Measurements from ENCODE around the gene TSNAX.
"Not testable (repeated sequence)": the region's sequence is repeated elsewhere in the genome, so short reads cannot be mapped to it uniquely, and the experiment has no call there.

The TSNAX gene

GRCh38 chr1:231561647-231562383, 33.3 kb downstream of the TSNAX start:
- DNase-seq (ENCODE audit: low read depth in 1 of 2, low spot score in 1 of 2): no peak

GRCh38 chr1:231563247-231563646, 34.8 kb downstream of the TSNAX start:
- no peak for DNase-seq (ENCODE audit: low read depth in 1 of 2, low spot score in 1 of 2)

GRCh38 chr1:231564373-231564772, 35.9 kb downstream of the TSNAX start:
- DNase-seq (ENCODE audit: low read depth in 1 of 2, low spot score in 1 of 2): no peak

GRCh38 chr1:231566496-231566895, 38.0 kb downstream of the TSNAX start:
- DNase-seq (ENCODE audit: low read depth in 1 of 2, low spot score in 1 of 2): no peak

GRCh38 chr1:231570262-231570661, 41.8 kb downstream of the TSNAX start:
- not testable (repeated sequence) for DNase-seq (ENCODE audit: low read depth in 1 of 2, low spot score in 1 of 2)

- DNase-seq (ENCODE audit: low read depth in 1 of 2, low spot score in 1 of 2): no peak
Observed at GRCh38 chr1:231571904-231572303, 43.4 kb downstream of the TSNAX start.

GRCh38 chr1:231575472-231575871, 47.0 kb downstream of the TSNAX start:
- no peak for DNase-seq (ENCODE audit: low read depth in 1 of 2, low spot score in 1 of 2)

GRCh38 chr1:231576804-231577718, 48.6 kb downstream of the TSNAX start:
- no peak for DNase-seq (ENCODE audit: low read depth in 1 of 2, low spot score in 1 of 2)

GRCh38 chr1:231580874-231581273, 52.4 kb downstream of the TSNAX start:
- no peak for DNase-seq (ENCODE audit: low read depth in 1 of 2, low spot score in 1 of 2)

GRCh38 chr1:231581859-231582258, 53.4 kb downstream of the TSNAX start:
- DNase-seq (ENCODE audit: low read depth in 1 of 2, low spot score in 1 of 2): no peak

- DNase-seq (ENCODE audit: low read depth in 1 of 2, low spot score in 1 of 2): no peak
Observed at GRCh38 chr1:231583376-231583775, 54.9 kb downstream of the TSNAX start.

GRCh38 chr1:231584117-231584516, 55.6 kb downstream of the TSNAX start:
- no peak for DNase-seq (ENCODE audit: low read depth in 1 of 2, low spot score in 1 of 2)

- no peak for DNase-seq (ENCODE audit: low read depth in 1 of 2, low spot score in 1 of 2)
Observed at GRCh38 chr1:231584921-231585320, 56.5 kb downstream of the TSNAX start.

- DNase-seq (ENCODE audit: low read depth in 1 of 2, low spot score in 1 of 2): no peak
Observed at GRCh38 chr1:231590453-231591198, 62.2 kb downstream of the TSNAX start.

GRCh38 chr1:231591466-231591865, 63.0 kb downstream of the TSNAX start:
- no peak for DNase-seq (ENCODE audit: low read depth in 1 of 2, low spot score in 1 of 2)

- DNase-seq (ENCODE audit: low read depth in 1 of 2, low spot score in 1 of 2): no peak
Observed at GRCh38 chr1:231592809-231593208, 64.3 kb downstream of the TSNAX start.

GRCh38 chr1:231593264-231593663, 64.8 kb downstream of the TSNAX start:
- DNase-seq (ENCODE audit: low read depth in 1 of 2, low spot score in 1 of 2): not testable (repeated sequence)

- no peak for DNase-seq (ENCODE audit: low read depth in 1 of 2, low spot score in 1 of 2)
Observed at GRCh38 chr1:231594123-231594522, 65.7 kb downstream of the TSNAX start.

GRCh38 chr1:231594749-231595148, 66.3 kb downstream of the TSNAX start:
- DNase-seq (ENCODE audit: low read depth in 1 of 2, low spot score in 1 of 2): no peak

- DNase-seq (ENCODE audit: low read depth in 1 of 2, low spot score in 1 of 2): no peak
Observed at GRCh38 chr1:231596337-231596791, 67.9 kb downstream of the TSNAX start.

GRCh38 chr1:231597971-231598370, 69.5 kb downstream of the TSNAX start:
- DNase-seq (ENCODE audit: low read depth in 1 of 2, low spot score in 1 of 2): no peak
